ENCODE measurements around the gene NDFIP1. TPM values are rescaled to one million over a fixed set of nuclear protein-coding genes. Genes with fewer than 3 reads are reported as not detected.
A peak's percentile ranks its signal among the peaks of the same experiment; 100 is the strongest.

Gene NDFIP1
- total and polyA plus RNA-seq, 2 of the 13 experiments (the other 11 are each of a cell fraction or from before 2014, with no cell fraction given), result 12.4 to 15.7 TPM

GRCh38 chr5:142191776-142192175 is 83.2 kb downstream of the NDFIP1 start (continued):
- TF ChIP-seq IKZF5 (CRISPR knock-in tag; IDR thresholded peaks at IDR 0.05) (no peak), CBX1 (IDR thresholded peaks at IDR 0.05; ENCODE audit: low read depth) (no peak), ZNF34 (CRISPR knock-in tag; IDR thresholded peaks at IDR 0.05; ENCODE audit: borderline replicate concordance) (no peak), CHD2 (IDR thresholded peaks at IDR 0.05; ENCODE audit: low read depth, low read length) (no peak), ZNF224 (CRISPR knock-in tag; IDR thresholded peaks at IDR 0.05) (no peak)

- POLR2A ChIA-PET, result no interaction called here
- Histone ChIP-seq H3K9me3 (ENCODE audit: low read length) (no peaks in the 10 kb centered on the region), H3K4me1 (ENCODE audit: insufficient read depth, low read length) (peaks cover 49% of the 10 kb centered on the region), H3K36me3 (replicated peaks in 1 of 2; ENCODE audit: control insufficient read depth in 1 of 2, insufficient read depth in 2 of 2, low read length in 2 of 2) (no peaks in the 10 kb centered on the region), H4K20me1 (ENCODE audit: insufficient read depth, low read length) (no peaks in the 10 kb centered on the region), H3K79me2 (ENCODE audit: insufficient read depth, low read length) (no peaks in the 10 kb centered on the region), H2AFZ (ENCODE audit: low read length) (no peak overlapping the region), H3K4me3 (replicated peaks in 1 of 3; ENCODE audit: insufficient read depth in 1 of 3, low read depth in 2 of 3, low read length in 3 of 3) (0 out of 6 replicates have a peak overlapping the region, but pooled peaks of 1 of the 3 experiments have one; percentile 4), H3K9ac (ENCODE audit: insufficient read depth, low read depth, low read length) (no peak overlapping the region), H3K27ac (ENCODE audit: extremely low read length, insufficient read depth, low read length) (no peak overlapping the region), H3K4me2 (ENCODE audit: low read depth, low read length) (peak overlapping the region; percentile 32; the same call in 1 of the 2 replicates), H3K27me3 (ENCODE audit: control insufficient read depth in 1 of 2, insufficient read depth in 2 of 2, low read length in 2 of 2) (peaks cover 0 to 17% of the 10 kb centered on the region in 2 experiments; a peak in 2 of 5 replicates)
- DNase-seq (ENCODE audit: low spot score), result no peak
- no peak for ATAC-seq
- in situ Hi-C loops (cut with HindIII; ENCODE audit: extremely low pct_ligation_motif_present, low pct_unique_long_range_greater_than_20kb) (no loop called here), intact Hi-C loops (cut with micrococcal nuclease; ENCODE audit: unreplicated experiment) (no loop called here)
- 74% methylated on average over 15 of the region's 15 CpGs for WGBS (ENCODE audit: low lambda C conversion rate)
- BruUV-seq (replicated peaks), result no TSS peak
- FAIRE-seq, result no peak
- CTCF ChIA-PET (ENCODE audit: low intra/inter-chr PET ratio, low total read pairs), result no interaction called here
- TF ChIP-seq ARID3A (IDR thresholded peaks at IDR 0.05; ENCODE audit: low read depth, low read length) (no peak), ZNF773 (CRISPR knock-in tag; IDR thresholded peaks at IDR 0.05; ENCODE audit: borderline replicate concordance) (no peak), MED1 (CRISPR knock-in tag; IDR thresholded peaks at IDR 0.05) (no peak), AKNA (CRISPR knock-in tag; IDR thresholded peaks at IDR 0.05; ENCODE audit: borderline replicate concordance) (no peak), CCAR2 (optimal IDR thresholded peaks at IDR 0.05; ENCODE audit: low read depth, low read length) (no peak), MEF2D (CRISPR knock-in tag; IDR thresholded peaks at IDR 0.05) (no peak), ATAD3A (CRISPR knock-in tag; IDR thresholded peaks at IDR 0.05) (no peak), GABPB1 (CRISPR knock-in tag; IDR thresholded peaks at IDR 0.05) (no peak), ETV5 (CRISPR knock-in tag; IDR thresholded peaks at IDR 0.05; ENCODE audit: borderline replicate concordance) (no peak), ZNF501 (CRISPR knock-in tag; IDR thresholded peaks at IDR 0.05) (no peak)
Observed at GRCh38 chr5:142192286-142193113, 83.9 kb downstream of the NDFIP1 start.
